GM23248 (cell line): Measurements from ENCODE around the gene CCDC187.

ENCODE experiments used
- EZH2 ChIP-seq: fragments of 200-600 bp; sonication (generic); IDR thresholded peaks from 2 replicates; pipeline ENCODE4 v1.6.1; 2018; ENCODE audit warnings: antibody characterized with exemption, mild to moderate bottlenecking; ENCODE audit not compliant: insufficient read depth, poor library complexity, severe bottlenecking
- EZH2phosphoT487 ChIP-seq: fragments of 200-600 bp; sonication (generic); IDR thresholded peaks from 2 replicates; pipeline ENCODE4 v1.6.1; 2018; ENCODE audit warnings: antibody characterized with exemption, moderate library complexity, mild to moderate bottlenecking, low read depth; ENCODE audit not compliant: insufficient read depth

- no peak for TF ChIP-seq EZH2
- TF ChIP-seq EZH2phosphoT487: no peak
Measured at GRCh38 chr9:136310273-136311030, 6.6 kb upstream of the CCDC187 start.
